Liver (tissue), 9 donors: Measurements from ENCODE around the gene EMC1. TPM values are rescaled to one million over a fixed set of nuclear protein-coding genes. Genes with fewer than 3 reads are reported as not detected.

Experiments
- DNase-seq: peaks from one replicate; pipeline ENCODE4 v3.0.0-alpha.2; 2017; ENCODE audit warnings: low spot score
- H3K27ac ChIP-seq, 2 donors: one replicate each; pipeline ENCODE4 v1.7.0; 2013; ENCODE audit warnings: inconsistent platforms in 2 of 2, low read length in 2 of 2, control low read depth in 1 of 2, low read depth in 1 of 2, mild to moderate bottlenecking in 1 of 2
- H3K27me3 ChIP-seq, 4 donors: one replicate each; pipeline versions ENCODE4 v1.6.1 to v1.7.0; 2013; ENCODE audit warnings: low read length in 3 of 4, inconsistent platforms in 1 of 4, mild to moderate bottlenecking in 1 of 4, moderate library complexity in 1 of 4; ENCODE audit not compliant: control insufficient read depth in 4 of 4, insufficient read depth in 4 of 4
- H3K36me3 ChIP-seq, 4 donors: one replicate each; pipeline versions ENCODE4 v1.6.1 to v1.7.0; 2013; ENCODE audit warnings: low read length in 3 of 4, mild to moderate bottlenecking in 3 of 4, low read depth in 1 of 4, moderate library complexity in 1 of 4; ENCODE audit not compliant: control insufficient read depth in 4 of 4, insufficient read depth in 3 of 4
- H3K4me1 ChIP-seq, 4 donors: one replicate each; pipeline versions ENCODE4 v1.6.1 to v1.7.0; 2013; ENCODE audit warnings: low read length in 3 of 4, mild to moderate bottlenecking in 3 of 4, moderate library complexity in 1 of 4; ENCODE audit not compliant: control insufficient read depth in 4 of 4, insufficient read depth in 4 of 4
- H3K4me3 ChIP-seq, 3 donors: one replicate each; pipeline versions ENCODE4 v1.6.1 to v1.7.0; 2013; ENCODE audit warnings: low read length in 3 of 3, control low read depth in 1 of 3, low read depth in 1 of 3, mild to moderate bottlenecking in 1 of 3
- H3K9ac ChIP-seq, 2 donors: one replicate each; pipeline ENCODE4 v1.7.0; 2013; ENCODE audit warnings: low read length in 2 of 2, mild to moderate bottlenecking in 2 of 2, moderate library complexity in 2 of 2, control low read depth in 1 of 2, low read depth in 1 of 2
- H3K9me3 ChIP-seq, 4 donors: one replicate each; pipeline versions ENCODE4 v1.6.1 to v1.7.0; 2013; ENCODE audit warnings: low read length in 3 of 4; ENCODE audit not compliant: control insufficient read depth in 4 of 4
- ATF3 ChIP-seq: IDR thresholded peaks from 2 replicates; pipeline ENCODE4 v1.6.1; 2016; ENCODE audit warnings: antibody characterized with exemption
- CTCF ChIP-seq: fragments of 150-350 bp; IDR thresholded peaks from 2 replicates; pipeline ENCODE4 v1.5.1; 2017; ENCODE audit warnings: improper control_type of control experiment, low read depth, low read length; ENCODE audit not compliant: missing input control
- EGR1 ChIP-seq, 2 donors: IDR thresholded peaks; 2 replicates each; pipeline ENCODE4 v1.6.1; 2016 to 2018; ENCODE audit warnings: antibody characterized with exemption in 2 of 2, low read depth in 2 of 2
- FOXA1 ChIP-seq: IDR thresholded peaks from 2 replicates; pipeline ENCODE4 v1.6.1; 2016; ENCODE audit warnings: antibody characterized with exemption
- FOXA2 ChIP-seq: IDR thresholded peaks from 2 replicates; pipeline ENCODE4 v1.6.1; 2016; ENCODE audit warnings: antibody characterized with exemption
- GABPA ChIP-seq, 2 donors: IDR thresholded peaks in 1 of 2; conservative IDR thresholded peaks in 1 of 2; 2 replicates each; pipeline ENCODE4 v1.6.1; 2016; ENCODE audit warnings: antibody characterized with exemption in 2 of 2, mild to moderate bottlenecking in 1 of 2, moderate library complexity in 1 of 2
- HNF4A ChIP-seq, 2 donors: conservative IDR thresholded peaks; 2 replicates each; pipeline ENCODE4 v1.6.1; 2016; ENCODE audit warnings: antibody characterized with exemption in 2 of 2, mild to moderate bottlenecking in 2 of 2
- HNF4G ChIP-seq: IDR thresholded peaks from 2 replicates; pipeline ENCODE4 v1.6.1; 2016; ENCODE audit warnings: antibody characterized with exemption
- JUND ChIP-seq, 2 donors: IDR thresholded peaks; 2 replicates each; pipeline ENCODE4 v1.6.1; 2016; ENCODE audit warnings: antibody characterized with exemption in 2 of 2
- MAX ChIP-seq: IDR thresholded peaks from 2 replicates; pipeline ENCODE4 v1.6.1; 2016; ENCODE audit warnings: antibody characterized with exemption
- NR2F2 ChIP-seq: IDR thresholded peaks from 2 replicates; pipeline ENCODE4 v1.6.1; 2016; ENCODE audit warnings: antibody characterized with exemption
- RAD21 ChIP-seq, 2 donors: IDR thresholded peaks; 2 replicates each; pipeline ENCODE4 v1.6.1; 2016; ENCODE audit warnings: antibody characterized with exemption in 2 of 2, mild to moderate bottlenecking in 2 of 2
- REST ChIP-seq: IDR thresholded peaks from 2 replicates; pipeline ENCODE4 v1.6.1; 2016; ENCODE audit warnings: antibody characterized with exemption, mild to moderate bottlenecking
- RXRA ChIP-seq, 2 donors: IDR thresholded peaks; 2 replicates each; pipeline ENCODE4 v1.6.1; 2017 to 2018; ENCODE audit warnings: antibody characterized with exemption in 2 of 2, mild to moderate bottlenecking in 1 of 2
- SP1 ChIP-seq: IDR thresholded peaks from 2 replicates; pipeline ENCODE4 v1.6.1; 2018; ENCODE audit warnings: antibody characterized with exemption, mild to moderate bottlenecking
- TAF1 ChIP-seq: conservative IDR thresholded peaks from 2 replicates; pipeline ENCODE4 v1.6.1; 2016; ENCODE audit warnings: antibody characterized with exemption, mild to moderate bottlenecking
- YY1 ChIP-seq: IDR thresholded peaks from 2 replicates; pipeline ENCODE4 v1.6.1; 2016; ENCODE audit warnings: antibody characterized with exemption, mild to moderate bottlenecking
- ZBTB33 ChIP-seq: IDR thresholded peaks from 2 replicates; pipeline ENCODE4 v1.6.1; 2016; ENCODE audit warnings: antibody characterized with exemption
- WGBS: extraction: QIAGEN DNeasy Blood & Tissue Kit; methylation state at CpG from one replicate; pipeline ENCODE4 v1.1.7; 2013; 5-methylcytosine and 5-hydroxymethylcytosine counted together
- polyA plus RNA-seq, 2 donors: library from polyadenylated mRNA; stranded (reverse) in 1 of 2; unstranded in 1 of 2; fragments of 200-250 nt in 1 of 2; fragments of >200 nt in 1 of 2; fragmentation: Nextera tagmentation in 1 of 2; extraction: Ambion mirVana in 1 of 2; gene quantifications; one replicate each; pipeline versions ENCODE4 v1.2.1 to v1.2.3, GENCODE V29; 2013 to 2015
- total RNA-seq, 2 donors: library from RNA; depleted of rRNA; stranded (reverse); fragments of >200 nt; gene quantifications; one replicate each; pipeline ENCODE4 v1.2.3, GENCODE V29; 2014
- donor health status: healthy.
- donor health status: healthy.
- donor health status: healthy.
- donor health status: healthy.
- donor health status: healthy.

EMC1 gene
- total and polyA plus RNA-seq, 4 donors: 8.0 to 33.6 (median 14.8) TPM

DNA sequence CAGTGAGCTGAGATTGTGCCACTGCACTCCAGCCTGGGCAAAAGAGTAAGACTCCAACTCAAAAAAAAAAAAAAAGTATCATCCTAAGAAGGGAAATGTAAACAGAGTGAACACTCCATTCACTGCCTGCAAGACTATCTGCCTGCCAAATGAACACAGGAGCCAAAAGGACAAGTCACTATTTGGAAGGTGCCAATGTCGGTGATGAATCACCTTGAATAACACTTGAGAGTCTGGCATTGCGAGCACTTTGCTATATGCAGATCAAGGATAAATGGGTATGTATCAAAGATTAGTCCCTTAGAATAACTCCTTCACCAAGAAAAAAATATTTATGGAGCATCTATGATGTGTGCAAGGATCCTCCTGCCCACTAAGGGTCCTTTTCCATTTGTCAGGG is 47.9 kb downstream of the EMC1 start:
- no peak for DNase-seq
- Histone ChIP-seq H3K27ac (peak overlapping the region in 1 of 2 donors; percentile 26), H3K9me3 (no peaks in the 10 kb centered on the region), H3K4me1 (peaks cover 23 to 55% (median 44%) of the 10 kb centered on the region in 4 donors), H3K36me3 (peaks cover 1 to 8% (median 3%) of the 10 kb centered on the region in 4 donors), H3K4me3 (no peak overlapping the region), H3K27me3 (no peaks in the 10 kb centered on the region), H3K9ac (no peak overlapping the region)
- WGBS: 70% methylated on average over 2 of the region's 2 CpGs
- TF ChIP-seq TAF1: no peak
- TF ChIP-seq JUND (IDR thresholded peaks at IDR 0.05): no peak
- TF ChIP-seq HNF4G: no peak
- TF ChIP-seq MAX: no peak
- no peak for TF ChIP-seq SP1
- no peak for TF ChIP-seq REST
- TF ChIP-seq HNF4A (conservative IDR thresholded peaks at IDR 0.05): no peak

GRCh38 chr1:19202396-19202795 is 48.9 kb downstream of the EMC1 start:
- Histone ChIP-seq H3K27ac (no peak overlapping the region), H3K9ac (no peak overlapping the region), H3K36me3 (peaks cover 4 to 19% (median 12%) of the 10 kb centered on the region in 4 donors), H3K4me3 (no peak overlapping the region), H3K9me3 (no peaks in the 10 kb centered on the region), H3K4me1 (peaks cover 23 to 53% (median 40%) of the 10 kb centered on the region in 4 donors), H3K27me3 (no peaks in the 10 kb centered on the region)
- DNase-seq: no peak
- 51% methylated on average over 3 of the region's 3 CpGs for WGBS
- no peak for TF ChIP-seq FOXA1
- no peak for TF ChIP-seq REST
- no peak for TF ChIP-seq FOXA2
- TF ChIP-seq RAD21 (IDR thresholded peaks at IDR 0.05): no peak
- peak in 1 of 2 donors; percentile 21 for TF ChIP-seq RXRA (IDR thresholded peaks at IDR 0.05)
- no peak for TF ChIP-seq GABPA (IDR thresholded peaks at IDR 0.05 in 1 of 2, conservative IDR thresholded peaks at IDR 0.05 in 1 of 2)
- no peak for TF ChIP-seq YY1
- no peak for TF ChIP-seq CTCF
- peak; percentile 34 for TF ChIP-seq SP1
- no peak for TF ChIP-seq ATF3
- TF ChIP-seq EGR1 (IDR thresholded peaks at IDR 0.05; ENCODE audit: low read depth in 2 of 2): no peak
- peak in 1 of 2 donors; percentile 21 for TF ChIP-seq JUND (IDR thresholded peaks at IDR 0.05)
- peak; percentile 73 to 74 for TF ChIP-seq HNF4A (conservative IDR thresholded peaks at IDR 0.05)
- no peak for TF ChIP-seq HNF4G
- TF ChIP-seq MAX: no peak
- no peak for TF ChIP-seq NR2F2
- TF ChIP-seq ZBTB33: no peak
- no peak for TF ChIP-seq TAF1
